GM19023 (cell line): ENCODE results near the gene NDUFS6.

ENCODE experiments used
- ATAC-seq: cut with Tn5 transposase; IDR thresholded peaks from one replicate; pipeline ENCODE4 v1.9.1; 2021; ENCODE audit warnings: mild to moderate bottlenecking, moderate library complexity; ENCODE audit not compliant: unreplicated experiment

NDUFS6 gene

DNA sequence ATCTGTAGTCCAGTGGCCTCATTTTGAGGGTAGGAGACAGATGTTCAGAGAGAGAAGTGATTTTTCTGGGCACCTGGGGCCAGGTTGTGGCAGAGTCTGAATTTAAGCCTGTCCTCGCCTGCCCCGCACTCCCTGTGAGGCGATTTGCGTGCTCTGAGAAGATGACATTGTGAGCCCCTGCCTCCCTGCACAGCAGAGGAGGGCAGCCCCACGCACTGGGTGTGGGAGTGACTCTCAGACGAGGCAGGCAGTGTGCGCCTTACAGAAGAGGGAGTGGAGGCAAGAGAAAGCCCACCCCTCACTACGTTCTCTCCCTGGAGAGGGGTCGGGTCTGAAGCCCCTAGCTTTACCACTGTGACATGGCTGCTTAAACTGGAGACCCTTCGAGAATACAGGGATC lies 45.8 kb downstream of the NDUFS6 start:
- ATAC-seq, result no peak

- no peak for ATAC-seq
Observed at GRCh38 chr5:1847611-1848010, 46.4 kb downstream of the NDUFS6 start.

DNA sequence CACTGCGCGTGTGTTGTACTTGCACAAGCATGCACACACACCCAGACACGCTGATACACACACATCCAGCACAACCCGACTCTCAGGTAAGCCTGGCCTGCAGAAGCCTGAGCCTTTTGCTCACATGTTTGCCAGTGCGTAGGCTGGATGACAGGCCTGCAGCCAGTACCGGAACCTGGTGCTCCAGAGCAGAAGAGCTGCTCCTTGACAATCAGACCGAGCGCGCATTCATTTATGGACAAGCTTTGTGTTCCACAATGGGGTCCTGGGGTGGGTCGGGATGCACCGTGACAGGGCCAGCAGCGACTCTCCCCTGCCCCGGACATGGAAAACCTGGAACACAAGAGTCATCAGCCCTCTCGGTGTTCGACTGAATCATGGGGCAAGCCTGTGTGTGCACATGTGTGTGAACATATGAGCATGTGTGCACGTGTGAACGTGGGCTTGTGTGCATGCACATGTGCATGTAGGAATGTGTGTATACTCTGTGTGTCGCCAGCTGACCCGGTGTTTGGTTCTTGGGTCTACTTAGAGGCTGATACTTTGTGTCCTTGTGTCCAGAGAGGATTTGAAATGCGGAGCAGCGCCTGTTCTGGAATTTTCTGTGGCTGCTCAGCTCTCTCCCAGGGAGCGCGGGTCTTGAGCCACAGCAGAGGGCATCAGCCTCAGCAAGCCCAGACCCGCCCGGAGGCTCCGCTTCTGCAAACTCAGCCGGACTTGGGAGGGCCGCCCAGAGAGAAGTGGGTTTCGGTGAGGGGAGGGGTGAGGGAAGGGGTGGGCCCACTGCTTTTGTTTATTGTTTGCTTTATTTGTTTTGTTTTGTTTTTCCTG lies 49.3 kb downstream of the NDUFS6 start:
- no peak for ATAC-seq

GRCh38 chr5:1851290-1851934 lies 50.2 kb downstream of the NDUFS6 start:
- no peak for ATAC-seq

GRCh38 chr5:1852324-1852947 lies 51.2 kb downstream of the NDUFS6 start:
- ATAC-seq, result no peak

- no peak for ATAC-seq
Observed at GRCh38 chr5:1853531-1853930, 52.3 kb downstream of the NDUFS6 start.

GRCh38 chr5:1855075-1855474 lies 53.9 kb downstream of the NDUFS6 start:
- ATAC-seq, result no peak

GRCh38 chr5:1855596-1855995 lies 54.4 kb downstream of the NDUFS6 start:
- ATAC-seq, result no peak

DNA sequence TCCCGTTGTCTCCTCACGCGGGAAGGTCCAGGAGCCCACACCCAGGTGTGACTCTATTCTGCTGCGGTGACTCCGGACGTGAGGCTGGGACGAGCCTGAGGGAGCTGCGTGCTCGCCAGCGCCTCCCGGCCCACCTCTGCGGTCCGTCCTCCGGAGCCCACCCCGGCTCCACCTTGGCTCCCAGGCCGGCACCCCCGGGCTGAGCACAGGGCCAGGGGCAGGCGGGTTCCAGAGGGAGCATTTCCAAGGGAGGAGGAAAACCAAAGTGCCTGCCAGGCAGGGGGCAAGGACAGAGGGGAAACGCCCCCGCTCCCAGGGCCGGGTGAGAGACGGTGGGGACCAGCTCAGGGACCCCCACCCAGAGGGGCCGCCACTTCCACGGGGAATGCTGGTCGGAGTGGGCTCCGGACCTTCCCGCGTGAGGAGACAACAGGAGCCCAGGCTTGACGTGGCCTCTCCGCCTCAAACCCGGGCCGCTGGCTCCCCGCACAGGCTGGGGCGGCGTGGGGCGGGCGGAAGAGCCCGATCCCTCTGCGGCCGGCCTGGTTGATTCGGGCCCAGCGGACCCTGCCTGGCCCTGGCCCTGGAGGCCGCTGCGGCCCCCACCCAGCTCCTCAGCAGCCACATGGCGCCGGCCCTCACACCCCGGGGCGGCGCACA lies 55.5 kb downstream of the NDUFS6 start:
- ATAC-seq, result no peak

GRCh38 chr5:1857256-1857600 lies 56.0 kb downstream of the NDUFS6 start:
- ATAC-seq, result no peak

- no peak for ATAC-seq
Observed at GRCh38 chr5:1858436-1858835, 57.2 kb downstream of the NDUFS6 start.

GRCh38 chr5:1859099-1859498 lies 57.9 kb downstream of the NDUFS6 start:
- no peak for ATAC-seq

DNA sequence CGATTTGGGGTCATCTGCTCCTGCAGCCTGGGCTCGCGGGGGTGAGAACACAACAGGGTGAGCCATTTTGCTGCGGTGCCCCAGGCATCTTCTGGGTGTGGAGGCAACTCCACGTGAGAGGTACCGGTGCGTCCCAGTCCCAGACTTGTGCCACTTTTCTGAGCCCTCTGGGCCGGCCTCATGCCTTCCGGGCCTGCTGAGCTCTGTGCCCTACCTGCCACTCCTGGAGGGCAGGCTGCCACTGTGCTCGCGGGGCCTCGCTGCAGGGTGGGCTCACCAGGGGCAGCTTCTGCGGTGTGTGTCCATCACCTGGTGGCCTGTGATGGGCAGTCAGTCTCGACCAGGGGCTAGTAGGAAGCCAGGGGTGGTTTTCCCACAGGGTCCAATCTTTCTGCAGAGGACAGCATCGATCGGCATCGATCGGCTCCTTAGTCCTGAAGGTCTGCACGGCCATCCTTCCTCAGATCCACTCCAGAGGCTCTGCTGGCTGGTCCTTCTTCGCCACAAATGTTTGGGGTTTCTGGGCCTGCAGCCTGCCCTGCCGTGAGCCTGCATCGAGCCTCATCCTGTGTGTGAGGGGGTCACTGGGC lies 58.9 kb downstream of the NDUFS6 start:
- ATAC-seq, result no peak

DNA sequence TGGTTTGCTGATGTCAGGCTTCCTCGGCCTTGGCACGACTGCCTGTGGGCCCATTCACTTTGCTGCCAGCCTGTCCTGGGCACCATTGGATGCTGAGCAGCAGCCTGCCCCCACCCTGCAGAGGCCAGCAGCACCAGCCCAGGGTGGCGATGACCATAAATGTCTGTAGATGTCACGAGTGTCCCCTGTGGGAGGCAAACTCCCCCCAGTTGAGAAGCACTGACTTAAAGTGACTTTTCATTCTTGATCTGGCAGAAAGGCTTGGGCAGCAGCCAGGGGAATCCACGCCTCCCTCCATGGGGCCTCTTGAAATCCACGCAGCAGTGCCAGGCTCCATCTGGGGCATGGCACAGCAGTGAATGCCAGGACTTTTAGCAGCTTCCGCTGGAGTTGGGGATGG lies 59.7 kb downstream of the NDUFS6 start:
- no peak for ATAC-seq

DNA sequence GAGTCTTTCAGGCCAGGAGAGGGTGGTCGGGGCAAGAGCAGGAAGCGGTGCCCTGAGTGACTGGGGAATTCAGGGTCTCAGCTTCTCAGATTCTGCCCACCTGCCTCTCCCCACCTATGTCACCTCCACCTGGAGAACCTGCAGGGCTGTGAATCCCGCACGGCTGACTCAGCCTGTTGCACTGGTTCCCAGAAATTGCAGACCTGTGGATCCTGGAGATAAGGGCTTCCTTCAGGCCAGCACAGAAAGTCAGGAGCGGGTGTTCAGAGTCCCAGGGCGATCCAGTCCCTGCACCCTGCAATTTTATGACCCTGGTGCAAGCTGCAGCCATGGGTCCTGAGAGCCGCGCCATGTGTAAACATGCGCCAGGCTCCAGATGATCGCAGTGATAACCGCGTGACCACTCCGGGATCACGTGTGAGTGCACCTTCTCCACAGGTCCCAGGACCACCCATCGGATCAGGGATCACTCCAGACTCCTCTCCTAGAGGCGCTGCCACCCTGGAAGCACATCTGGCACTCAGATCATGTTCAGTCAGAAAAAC lies 63.8 kb downstream of the NDUFS6 start:
- ATAC-seq, result no peak

DNA sequence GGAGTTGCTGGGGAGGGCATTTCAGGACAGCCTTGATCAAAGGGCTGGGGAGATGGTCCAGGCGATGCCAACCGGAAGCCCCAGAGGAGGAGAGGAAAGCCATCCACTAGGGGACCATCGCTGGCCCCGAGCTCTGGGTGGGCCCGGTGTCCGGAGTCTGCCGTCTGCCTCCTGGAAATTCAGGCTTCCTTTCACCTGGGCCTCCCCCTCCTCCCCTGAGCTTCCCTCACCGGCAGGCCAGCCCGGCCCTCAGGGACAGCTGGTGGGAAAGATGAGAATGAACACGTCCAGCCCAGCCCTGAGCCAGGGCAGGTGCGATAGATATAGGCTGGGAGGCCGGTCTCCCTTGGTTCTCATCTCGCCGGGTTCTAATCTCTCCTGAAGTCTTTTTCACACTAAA lies 64.3 kb downstream of the NDUFS6 start:
- ATAC-seq, result no peak
